ENCODE data around the gene CKM.

The CKM gene

DNA sequence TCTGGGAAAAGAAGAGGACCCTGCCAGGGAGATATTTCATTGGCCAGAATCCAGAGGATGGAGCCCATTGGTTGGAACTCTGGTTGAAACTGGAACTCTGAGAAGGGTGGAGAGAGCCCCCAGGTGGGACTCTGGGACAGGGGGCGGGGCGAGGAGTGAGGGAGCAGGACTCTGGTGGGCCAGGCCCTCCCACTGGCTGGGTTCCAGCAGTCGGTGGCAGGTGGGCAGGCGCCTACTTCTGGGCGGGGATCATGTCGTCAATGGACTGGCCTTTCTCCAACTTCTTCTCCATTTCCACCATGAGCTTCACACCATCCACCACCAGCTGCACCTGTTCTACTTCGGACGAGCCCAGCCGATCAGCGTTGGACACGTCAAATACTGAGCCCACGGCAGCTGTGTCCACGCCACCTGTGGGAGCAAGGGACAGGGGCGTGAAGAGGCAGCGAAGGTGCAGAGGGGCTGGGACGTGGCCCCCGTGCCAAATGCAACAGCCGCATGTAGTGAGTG, 16.1 kb downstream of the CKM start:
- Histone ChIP-seq H2AFZ (ENCODE audit: low read length) (no peak overlapping the region), H3K36me3 (ENCODE audit: insufficient read depth, low read length) (no peaks in the 10 kb centered on the region), H3K27me3 (ENCODE audit: insufficient read depth, low read length) (no peaks in the 10 kb centered on the region), H3K79me2 (ENCODE audit: insufficient read depth, low read length) (no peaks in the 10 kb centered on the region), H3K27ac (ENCODE audit: low read depth, low read length, poor library complexity, severe bottlenecking) (no peak overlapping the region), H3K4me2 (ENCODE audit: low read length) (no peak overlapping the region), H3K9me2 (ENCODE audit: low read depth, low read length) (no peaks in the 10 kb centered on the region), H4K20me1 (ENCODE audit: insufficient read depth, low read length) (no peaks in the 10 kb centered on the region), H3F3A (ENCODE audit: insufficient read depth, low read length) (no peaks in the 10 kb centered on the region), H3K9me3 (ENCODE audit: low read length) (no peaks in the 10 kb centered on the region), H3K4me3 (ENCODE audit: low read depth, low read length, poor library complexity, severe bottlenecking) (no peak overlapping the region), H3K4me1 (ENCODE audit: insufficient read depth, low read length, severe bottlenecking) (no peaks in the 10 kb centered on the region), H3K9ac (ENCODE audit: low read length) (no peak overlapping the region)
- TF ChIP-seq EZH2 (IDR thresholded peaks at IDR 0.05; ENCODE audit: borderline replicate concordance, low read length), result no peak
- TF ChIP-seq, protein P1, sequence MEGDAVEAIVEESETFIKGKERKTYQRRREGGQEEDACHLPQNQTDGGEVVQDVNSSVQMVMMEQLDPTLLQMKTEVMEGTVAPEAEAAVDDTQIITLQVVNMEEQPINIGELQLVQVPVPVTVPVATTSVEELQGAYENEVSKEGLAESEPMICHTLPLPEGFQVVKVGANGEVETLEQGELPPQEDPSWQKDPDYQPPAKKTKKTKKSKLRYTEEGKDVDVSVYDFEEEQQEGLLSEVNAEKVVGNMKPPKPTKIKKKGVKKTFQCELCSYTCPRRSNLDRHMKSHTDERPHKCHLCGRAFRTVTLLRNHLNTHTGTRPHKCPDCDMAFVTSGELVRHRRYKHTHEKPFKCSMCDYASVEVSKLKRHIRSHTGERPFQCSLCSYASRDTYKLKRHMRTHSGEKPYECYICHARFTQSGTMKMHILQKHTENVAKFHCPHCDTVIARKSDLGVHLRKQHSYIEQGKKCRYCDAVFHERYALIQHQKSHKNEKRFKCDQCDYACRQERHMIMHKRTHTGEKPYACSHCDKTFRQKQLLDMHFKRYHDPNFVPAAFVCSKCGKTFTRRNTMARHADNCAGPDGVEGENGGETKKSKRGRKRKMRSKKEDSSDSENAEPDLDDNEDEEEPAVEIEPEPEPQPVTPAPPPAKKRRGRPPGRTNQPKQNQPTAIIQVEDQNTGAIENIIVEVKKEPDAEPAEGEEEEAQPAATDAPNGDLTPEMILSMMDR (IDR thresholded peaks at IDR 0.05; ENCODE audit: low read length), result no peak

DNA sequence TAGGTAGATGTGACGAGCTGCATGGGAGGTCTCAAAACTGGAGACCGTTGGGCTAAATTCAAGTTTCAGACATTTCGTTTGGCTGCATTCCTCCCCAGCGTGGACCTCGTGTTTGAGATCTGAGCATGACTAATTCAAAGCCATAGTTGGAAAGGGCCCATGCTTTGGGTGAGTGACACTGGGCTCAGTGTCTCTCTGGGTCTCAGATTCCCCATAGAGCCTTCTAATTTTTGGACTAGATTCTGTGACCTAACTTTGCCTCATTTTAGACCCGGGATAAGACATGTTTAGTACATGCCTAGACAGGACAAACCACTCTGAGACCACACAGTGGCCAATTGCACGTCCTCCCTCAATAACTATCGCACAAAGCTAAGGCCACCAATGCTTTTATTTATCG, 16.6 kb downstream of the CKM start:
- no peak for TF ChIP-seq EZH2 (IDR thresholded peaks at IDR 0.05; ENCODE audit: borderline replicate concordance, low read length)
- TF ChIP-seq, protein P1 (IDR thresholded peaks at IDR 0.05; ENCODE audit: low read length), result no peak
- Histone ChIP-seq H3K9me2 (ENCODE audit: low read depth, low read length) (no peaks in the 10 kb centered on the region), H3K4me3 (ENCODE audit: low read depth, low read length, poor library complexity, severe bottlenecking) (no peak overlapping the region)

DNA sequence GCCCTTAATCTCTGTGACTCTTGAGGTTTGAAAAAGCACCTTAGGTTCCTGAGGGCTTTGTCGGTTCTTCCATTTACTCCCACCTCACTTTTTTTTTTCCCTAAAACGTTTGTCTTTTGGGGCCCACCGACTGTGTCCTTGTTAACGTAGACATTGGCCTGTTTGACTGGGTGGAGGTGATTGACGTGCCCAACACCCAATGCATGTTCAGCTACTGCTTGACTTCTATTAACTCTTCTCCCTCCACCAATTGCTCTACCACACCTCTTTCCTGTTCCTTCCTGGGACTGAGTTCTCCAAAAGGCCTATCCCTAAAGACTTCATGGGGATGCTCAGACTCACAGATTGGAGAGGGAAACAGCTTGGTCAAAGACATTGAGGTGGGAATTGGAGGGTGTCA, 17.3 kb downstream of the CKM start:
- Histone ChIP-seq H3F3A (ENCODE audit: insufficient read depth, low read length) (no peaks in the 10 kb centered on the region), H3K4me1 (ENCODE audit: insufficient read depth, low read length, severe bottlenecking) (no peaks in the 10 kb centered on the region), H4K20me1 (ENCODE audit: insufficient read depth, low read length) (no peaks in the 10 kb centered on the region), H3K9me2 (ENCODE audit: low read depth, low read length) (no peaks in the 10 kb centered on the region), H3K27ac (ENCODE audit: low read depth, low read length, poor library complexity, severe bottlenecking) (no peak overlapping the region), H3K4me2 (ENCODE audit: low read length) (no peak overlapping the region), H3K9me3 (ENCODE audit: low read length) (no peaks in the 10 kb centered on the region), H3K4me3 (ENCODE audit: low read depth, low read length, poor library complexity, severe bottlenecking) (no peak overlapping the region), H3K79me2 (ENCODE audit: insufficient read depth, low read length) (no peaks in the 10 kb centered on the region), H3K27me3 (ENCODE audit: insufficient read depth, low read length) (no peaks in the 10 kb centered on the region), H3K9ac (ENCODE audit: low read length) (no peak overlapping the region), H2AFZ (ENCODE audit: low read length) (no peak overlapping the region), H3K36me3 (ENCODE audit: insufficient read depth, low read length) (peaks cover 2% of the 10 kb centered on the region; the same call in 1 of the 2 replicates)
- TF ChIP-seq, protein P1 (IDR thresholded peaks at IDR 0.05; ENCODE audit: low read length), result no peak
- no peak for TF ChIP-seq EZH2 (IDR thresholded peaks at IDR 0.05; ENCODE audit: borderline replicate concordance, low read length)

More for the DNA sequence above, 16.6 kb downstream of the CKM start:
- H3K79me2 ChIP-seq (ENCODE audit: insufficient read depth, low read length), result no peaks in the 10 kb centered on the region
- no peak overlapping the region for H3K9ac ChIP-seq (ENCODE audit: low read length)
- no peaks in the 10 kb centered on the region for H3K36me3 ChIP-seq (ENCODE audit: insufficient read depth, low read length)
- H3F3A ChIP-seq (ENCODE audit: insufficient read depth, low read length), result no peaks in the 10 kb centered on the region
- no peaks in the 10 kb centered on the region for H3K9me3 ChIP-seq (ENCODE audit: low read length)
- H4K20me1 ChIP-seq (ENCODE audit: insufficient read depth, low read length), result no peaks in the 10 kb centered on the region
- no peaks in the 10 kb centered on the region for H3K4me1 ChIP-seq (ENCODE audit: insufficient read depth, low read length, severe bottlenecking)
- H2AFZ ChIP-seq (ENCODE audit: low read length), result no peak overlapping the region
- H3K27me3 ChIP-seq (ENCODE audit: insufficient read depth, low read length), result no peaks in the 10 kb centered on the region
- no peak overlapping the region for H3K4me2 ChIP-seq (ENCODE audit: low read length)
- H3K27ac ChIP-seq (ENCODE audit: low read depth, low read length, poor library complexity, severe bottlenecking), result no peak overlapping the region
